ENCODE measurements around the gene MRPL42. TPM values are rescaled to one million over a fixed set of nuclear protein-coding genes. Genes with fewer than 3 reads are reported as not detected.

Gene MRPL42
- total and polyA plus RNA-seq, 2 donors (not counting 1 experiment from before 2014, with no cell fraction given) = 68.0 to 87.3 TPM

GRCh38 chr12:93500201-93500600, 32.9 kb downstream of the MRPL42 start:
- Histone ChIP-seq H4K20me1 (ENCODE audit: control insufficient read depth, extremely low read depth, insufficient read depth, low read length) (no peaks in the 10 kb centered on the region), H3K9ac (ENCODE audit: insufficient read depth, low read length) (no peak overlapping the region), H3K79me2 (ENCODE audit: control insufficient read depth, insufficient read depth, low read length) (no peaks in the 10 kb centered on the region), H3K9me3 (ENCODE audit: control insufficient read depth, insufficient read depth, low read depth, low read length) (no peaks in the 10 kb centered on the region), H3K4me2 (ENCODE audit: extremely low read depth, insufficient read depth, low read length) (no peak overlapping the region), H3K27ac (ENCODE audit: insufficient read depth, low read length) (no peak overlapping the region), H2AFZ (ENCODE audit: low read length) (no peak overlapping the region), H3K4me3 (replicated peaks in 1 of 4; ENCODE audit: control extremely low read depth in 1 of 4, insufficient read depth in 1 of 4, low read depth in 3 of 4, low read length in 4 of 4) (no peak overlapping the region), H3K36me3 (ENCODE audit: control insufficient read depth, insufficient read depth, low read length) (no peaks in the 10 kb centered on the region), H3K27me3 (ENCODE audit: control insufficient read depth, insufficient read depth, low read length) (no peaks in the 10 kb centered on the region), H3K4me1 (ENCODE audit: control insufficient read depth, extremely low read depth, insufficient read depth, low read length) (no peaks in the 10 kb centered on the region)
- TF ChIP-seq EZH2 (IDR thresholded peaks at IDR 0.05; ENCODE audit: low read length, missing control alignments) (no peak), CTCF (conservative IDR thresholded peaks at IDR 0.05 in 1 of 2, IDR thresholded peaks at IDR 0.05 in 1 of 2; ENCODE audit: low read depth in 1 of 2, low read length in 2 of 2) (no peak)
- no peak for DNase-seq (ENCODE audit: low read depth in 2 of 2)

GRCh38 chr12:93500667-93501066, 33.4 kb downstream of the MRPL42 start:
- Histone ChIP-seq H2AFZ (ENCODE audit: low read length) (no peak overlapping the region), H3K36me3 (ENCODE audit: control insufficient read depth, insufficient read depth, low read length) (no peaks in the 10 kb centered on the region), H3K79me2 (ENCODE audit: control insufficient read depth, insufficient read depth, low read length) (no peaks in the 10 kb centered on the region), H3K9ac (ENCODE audit: insufficient read depth, low read length) (no peak overlapping the region), H3K27ac (ENCODE audit: insufficient read depth, low read length) (no peak overlapping the region), H3K4me2 (ENCODE audit: extremely low read depth, insufficient read depth, low read length) (no peak overlapping the region), H3K27me3 (ENCODE audit: control insufficient read depth, insufficient read depth, low read length) (no peaks in the 10 kb centered on the region), H4K20me1 (ENCODE audit: control insufficient read depth, extremely low read depth, insufficient read depth, low read length) (no peaks in the 10 kb centered on the region), H3K4me1 (ENCODE audit: control insufficient read depth, extremely low read depth, insufficient read depth, low read length) (no peaks in the 10 kb centered on the region), H3K9me3 (ENCODE audit: control insufficient read depth, insufficient read depth, low read depth, low read length) (no peaks in the 10 kb centered on the region), H3K4me3 (replicated peaks in 1 of 4; ENCODE audit: control extremely low read depth in 1 of 4, insufficient read depth in 1 of 4, low read depth in 3 of 4, low read length in 4 of 4) (no peak overlapping the region)
- no peak for DNase-seq (ENCODE audit: low read depth in 2 of 2)
- TF ChIP-seq CTCF (conservative IDR thresholded peaks at IDR 0.05 in 1 of 2, IDR thresholded peaks at IDR 0.05 in 1 of 2; ENCODE audit: low read depth in 1 of 2, low read length in 2 of 2) (no peak), EZH2 (IDR thresholded peaks at IDR 0.05; ENCODE audit: low read length, missing control alignments) (no peak)

GRCh38 chr12:93502802-93503623, 35.7 kb downstream of the MRPL42 start:
- Histone ChIP-seq H3K9me3 (ENCODE audit: control insufficient read depth, insufficient read depth, low read depth, low read length) (no peaks in the 10 kb centered on the region), H3K9ac (ENCODE audit: insufficient read depth, low read length) (no peak overlapping the region), H2AFZ (ENCODE audit: low read length) (no peak overlapping the region), H4K20me1 (ENCODE audit: control insufficient read depth, extremely low read depth, insufficient read depth, low read length) (no peaks in the 10 kb centered on the region), H3K4me1 (ENCODE audit: control insufficient read depth, extremely low read depth, insufficient read depth, low read length) (no peaks in the 10 kb centered on the region), H3K27me3 (ENCODE audit: control insufficient read depth, insufficient read depth, low read length) (no peaks in the 10 kb centered on the region), H3K4me2 (ENCODE audit: extremely low read depth, insufficient read depth, low read length) (no peak overlapping the region), H3K4me3 (replicated peaks in 1 of 4; ENCODE audit: control extremely low read depth in 1 of 4, insufficient read depth in 1 of 4, low read depth in 3 of 4, low read length in 4 of 4) (no peak overlapping the region), H3K27ac (ENCODE audit: insufficient read depth, low read length) (no peak overlapping the region), H3K79me2 (ENCODE audit: control insufficient read depth, insufficient read depth, low read length) (no peaks in the 10 kb centered on the region), H3K36me3 (ENCODE audit: control insufficient read depth, insufficient read depth, low read length) (no peaks in the 10 kb centered on the region)
- TF ChIP-seq CTCF (conservative IDR thresholded peaks at IDR 0.05 in 1 of 2, IDR thresholded peaks at IDR 0.05 in 1 of 2; ENCODE audit: low read depth in 1 of 2, low read length in 2 of 2) (peak; percentile 80 to 84), EZH2 (IDR thresholded peaks at IDR 0.05; ENCODE audit: low read length, missing control alignments) (no peak)
- peak; percentile 30 to 67 for DNase-seq (ENCODE audit: low read depth in 2 of 2)

All from fibroblast of lung (primary cell).